Glutamatergic neuron (in vitro differentiated cells): ENCODE results near the gene CPN2. TPM values are rescaled to one million over a fixed set of nuclear protein-coding genes. Genes with fewer than 3 reads are reported as not detected.

Experiments
- DNase-seq: peaks from one replicate; pipeline ENCODE4 v3.0.0; 2022
- H3K27ac Mint-ChIP-seq: one replicate; pipeline ENCODE4 v1.8.0; 2020; ENCODE audit warnings: mild to moderate bottlenecking, mixed read lengths, inconsistent platforms; ENCODE audit not compliant: unreplicated experiment
- H3K27me3 Mint-ChIP-seq: one replicate; pipeline ENCODE4 v1.8.0; 2020; ENCODE audit warnings: mild to moderate bottlenecking, moderate library complexity, mixed read lengths, inconsistent platforms; ENCODE audit not compliant: unreplicated experiment
- H3K36me3 Mint-ChIP-seq: one replicate; pipeline ENCODE4 v1.8.0; 2020; ENCODE audit warnings: mild to moderate bottlenecking, mixed read lengths, inconsistent platforms; ENCODE audit not compliant: unreplicated experiment
- H3K4me1 Mint-ChIP-seq: one replicate; pipeline ENCODE4 v1.8.0; 2020; ENCODE audit warnings: mild to moderate bottlenecking, low read depth, mixed read lengths, inconsistent platforms; ENCODE audit not compliant: unreplicated experiment
- H3K4me3 Mint-ChIP-seq: one replicate; pipeline ENCODE4 v1.8.0; 2020; ENCODE audit warnings: mild to moderate bottlenecking, mixed read lengths, inconsistent platforms; ENCODE audit not compliant: unreplicated experiment
- H3K9me3 Mint-ChIP-seq: one replicate; pipeline ENCODE4 v1.8.0; 2020; ENCODE audit warnings: mild to moderate bottlenecking, moderate library complexity, mixed read lengths, inconsistent platforms; ENCODE audit not compliant: unreplicated experiment
- CTCF ChIP-seq: fragments of 200-600 bp; sonication (generic); IDR thresholded peaks from one replicate; pipeline ENCODE4 v1.5.0; 2021; ENCODE audit not compliant: partially characterized antibody, unreplicated experiment
- total RNA-seq: library from RNA; stranded (reverse); fragmentation: NEBNext Ultra II Directional; extraction: Animal tissue kit (Norgen Biotek cat#: 25700); gene quantifications from one replicate; pipeline ENCODE4 v1.2.1, GENCODE V29; 2021; ENCODE audit not compliant: unreplicated experiment

CPN2 gene
- total RNA-seq, 1 donor from 2014 or later = not detected

GRCh38 chr3:194346035-194346434, 5.1 kb downstream of the CPN2 start:
- TF ChIP-seq CTCF = no peak
- Mint-ChIP-seq H3K9me3 (peaks cover 1% of the 10 kb centered on the region), H3K27me3 (peaks cover 4% of the 10 kb centered on the region), H3K27ac (no peak overlapping the region), H3K4me1 (no peaks in the 10 kb centered on the region), H3K4me3 (no peak overlapping the region), H3K36me3 (no peaks in the 10 kb centered on the region)
- DNase-seq = no peak

- peak; percentile 91 for TF ChIP-seq CTCF
- Mint-ChIP-seq H3K9me3 (peaks cover 1% of the 10 kb centered on the region), H3K36me3 (no peaks in the 10 kb centered on the region), H3K27me3 (peaks cover 4% of the 10 kb centered on the region), H3K4me3 (no peak overlapping the region), H3K4me1 (peaks cover 6% of the 10 kb centered on the region), H3K27ac (no peak overlapping the region)
- DNase-seq = peak; percentile 91
These were observed 7.1 kb downstream of the CPN2 start for GRCh38 chr3:194344012-194344411.

- Mint-ChIP-seq H3K36me3 (no peaks in the 10 kb centered on the region), H3K4me1 (peaks cover 6% of the 10 kb centered on the region), H3K27me3 (peaks cover 4% of the 10 kb centered on the region), H3K9me3 (peaks cover 1% of the 10 kb centered on the region), H3K4me3 (no peak overlapping the region), H3K27ac (no peak overlapping the region)
- DNase-seq = no peak
- no peak for TF ChIP-seq CTCF
These were observed 7.6 kb downstream of the CPN2 start for GRCh38 chr3:194343561-194343893.

GRCh38 chr3:194342861-194343560, 8.1 kb downstream of the CPN2 start:
- TF ChIP-seq CTCF = no peak
- DNase-seq = no peak
- no peak overlapping the region for H3K27ac Mint-ChIP-seq
- H3K9me3 Mint-ChIP-seq = peaks cover 1% of the 10 kb centered on the region
- H3K27me3 Mint-ChIP-seq = peaks cover 4% of the 10 kb centered on the region
- peaks cover 6% of the 10 kb centered on the region for H3K4me1 Mint-ChIP-seq
- H3K4me3 Mint-ChIP-seq = no peak overlapping the region
- H3K36me3 Mint-ChIP-seq = no peaks in the 10 kb centered on the region

GRCh38 chr3:194340757-194341400, 10.2 kb downstream of the CPN2 start:
- Mint-ChIP-seq H3K27me3 (peaks cover 4% of the 10 kb centered on the region), H3K4me3 (no peak overlapping the region), H3K9me3 (peaks cover 1% of the 10 kb centered on the region), H3K36me3 (no peaks in the 10 kb centered on the region), H3K27ac (no peak overlapping the region), H3K4me1 (peaks cover 10% of the 10 kb centered on the region)
- DNase-seq = no peak
- no peak for TF ChIP-seq CTCF
